MM.1S (cell line): ENCODE measurements around the gene CEBPZOS.

Experiments used
- DNase-seq: peaks from one replicate; pipeline ENCODE4 v3.0.0-alpha.2; 2015
- H2AFZ ChIP-seq: fragments of 300-600 bp; sonication (generic); 2 replicates; pipeline ENCODE4 v1.6.0; 2016; ENCODE audit warnings: antibody characterized with exemption, low read length
- H3F3A ChIP-seq: fragments of 300-600 bp; sonication (generic); 2 replicates; pipeline ENCODE4 v1.6.1; 2016; ENCODE audit warnings: mild to moderate bottlenecking, antibody characterized with exemption, low read length, moderate library complexity, mixed read lengths; ENCODE audit not compliant: insufficient read depth
- H3K27ac ChIP-seq: fragments of 300-600 bp; sonication (generic); 2 replicates; pipeline ENCODE4 v1.5.1; 2016; ENCODE audit warnings: mild to moderate bottlenecking, low read length
- H3K27me3 ChIP-seq: fragments of 300-600 bp; sonication (generic); replicated peaks from 2 replicates; pipeline ENCODE4 v1.6.0; 2016; ENCODE audit warnings: low read length; ENCODE audit not compliant: insufficient read depth
- H3K36me3 ChIP-seq: fragments of 300-600 bp; sonication (generic); replicated peaks from 2 replicates; pipeline ENCODE4 v1.6.1; 2016; ENCODE audit warnings: mild to moderate bottlenecking, low read length, mixed read lengths; ENCODE audit not compliant: insufficient read depth
- H3K4me1 ChIP-seq: fragments of 300-600 bp; sonication (generic); 2 replicates; pipeline ENCODE4 v1.6.1; 2016; ENCODE audit warnings: low read length, mixed read lengths
- H3K4me2 ChIP-seq: fragments of 300-600 bp; sonication (generic); 2 replicates; pipeline ENCODE4 v1.6.0; 2016; ENCODE audit warnings: low read depth, low read length
- H3K4me3 ChIP-seq: fragments of 300-600 bp; sonication (generic); 2 replicates; pipeline ENCODE4 v1.5.1; 2016; ENCODE audit warnings: low read length, mixed read lengths
- H3K79me2 ChIP-seq: fragments of 300-600 bp; sonication (generic); 2 replicates; pipeline ENCODE4 v1.6.1; 2016; ENCODE audit warnings: mixed run types, low read length, mixed read lengths
- H3K9ac ChIP-seq: fragments of 300-600 bp; sonication (generic); 2 replicates; pipeline ENCODE4 v1.6.1; 2016; ENCODE audit warnings: low read length, mixed read lengths
- H3K9me2 ChIP-seq: fragments of 300-600 bp; sonication (generic); replicated peaks from 2 replicates; pipeline ENCODE4 v1.6.1; 2016; ENCODE audit warnings: mild to moderate bottlenecking, low read length, mixed read lengths; ENCODE audit not compliant: insufficient read depth
- H3K9me3 ChIP-seq: fragments of 300-600 bp; sonication (generic); replicated peaks from 2 replicates; pipeline ENCODE4 v1.6.1; 2016; ENCODE audit warnings: mild to moderate bottlenecking, low read length, mixed read lengths; ENCODE audit not compliant: insufficient read depth
- H4K20me1 ChIP-seq: fragments of 300-600 bp; sonication (generic); 2 replicates; pipeline ENCODE4 v1.6.1; 2016; ENCODE audit warnings: mild to moderate bottlenecking, low read length, moderate library complexity, mixed read lengths; ENCODE audit not compliant: insufficient read depth
- CTCF ChIP-seq: fragments of 300-600 bp; sonication (generic); IDR thresholded peaks from 2 replicates; pipeline ENCODE4 v1.5.1; 2016; ENCODE audit warnings: antibody characterized with exemption, low read length, mixed read lengths
- EZH2 ChIP-seq: fragments of 300-600 bp; sonication (generic); optimal IDR thresholded peaks from 2 replicates; pipeline ENCODE3; 2017; ENCODE audit warnings: low read depth, mild to moderate bottlenecking, antibody characterized with exemption, low read length, mixed read lengths
- EZH2phosphoT487 ChIP-seq: fragments of 300-600 bp; sonication (generic); IDR thresholded peaks from 2 replicates; pipeline ENCODE4 v1.6.1; 2018; ENCODE audit warnings: antibody characterized with exemption, low read length

Gene CEBPZOS

GRCh38 chr2:37250869-37251740 lies 54.8 kb downstream of the CEBPZOS start:
- Histone ChIP-seq H3K36me3 (peaks cover 48% of the 10 kb centered on the region), H4K20me1 (peaks cover 45% of the 10 kb centered on the region), H3K27me3 (no peaks in the 10 kb centered on the region), H3F3A (peaks cover 96% of the 10 kb centered on the region), H3K4me3 (no peak overlapping the region), H3K9me3 (no peaks in the 10 kb centered on the region), H2AFZ (no peak overlapping the region), H3K4me2 (no peak overlapping the region), H3K79me2 (peaks cover 40% of the 10 kb centered on the region), H3K9me2 (no peaks in the 10 kb centered on the region), H3K9ac (no peak overlapping the region), H3K4me1 (no peaks in the 10 kb centered on the region), H3K27ac (no peak overlapping the region)
- DNase-seq = no peak
- TF ChIP-seq EZH2phosphoT487 = no peak
- no peak for TF ChIP-seq CTCF
- TF ChIP-seq EZH2 = no peak
